HTERT RPE-1 (cell line): ENCODE data around the gene ARHGEF10L.

Experiments
- in situ Hi-C: fragments of 300-500 bp; cut with MboI; formaldehyde crosslinking; loops from 4 replicates; pipeline ENCODE4 v1.14.3; 2020; ENCODE audit warnings: low sequenced_read_pairs

Gene ARHGEF10L

GRCh38 chr1:17568014-17568900 is 28.8 kb downstream of the ARHGEF10L start:
- in situ Hi-C loops: no loop called here

DNA sequence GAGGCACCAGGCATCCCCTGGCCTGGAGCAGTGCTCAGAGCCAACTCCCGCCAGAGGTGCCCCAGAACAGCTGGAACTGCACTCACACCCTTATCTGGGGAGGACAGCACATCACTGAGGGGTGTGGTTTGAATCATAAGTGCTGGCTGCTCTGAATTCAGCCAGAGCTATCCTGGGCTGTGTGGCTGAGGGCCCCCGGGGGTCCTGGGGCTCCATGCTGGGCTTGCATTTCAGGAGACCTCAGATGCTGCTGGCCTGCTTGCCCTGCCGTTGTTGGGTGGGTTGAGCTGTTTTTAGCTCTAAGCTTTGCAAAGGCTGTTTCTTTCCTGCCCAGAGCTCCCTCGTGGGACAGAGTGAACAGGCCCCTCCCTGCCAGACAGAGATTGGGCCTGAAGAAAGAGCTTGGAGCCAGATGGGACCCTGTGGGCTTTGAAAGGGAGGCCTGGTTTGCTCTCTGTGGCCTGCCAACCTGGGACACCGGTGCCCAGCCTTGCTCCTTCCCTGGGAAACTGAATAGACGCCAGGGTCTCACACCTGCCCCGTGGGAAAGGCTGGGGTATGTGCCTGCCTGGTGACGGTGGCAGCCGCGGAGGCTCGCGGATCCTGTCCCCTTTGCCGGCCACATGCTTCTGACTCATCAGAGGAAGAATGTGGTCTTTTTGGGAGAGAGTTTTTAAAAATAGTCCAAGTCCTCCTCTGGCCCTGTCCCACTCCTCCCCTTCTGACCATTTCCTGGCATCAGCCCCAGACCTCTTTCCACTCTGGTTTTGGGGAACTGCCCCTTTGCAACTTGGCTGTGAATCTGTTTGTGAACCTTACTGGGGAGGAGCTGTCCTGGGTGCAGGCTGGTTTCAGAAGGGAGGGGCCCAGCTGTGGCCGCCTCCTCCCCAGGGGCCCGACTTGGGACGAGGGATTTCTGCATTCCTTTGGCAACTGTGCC is 30.0 kb downstream of the ARHGEF10L start:
- in situ Hi-C loops: no loop called here

- in situ Hi-C loops: no loop called here
Observed at GRCh38 chr1:17570228-17570627, 30.7 kb downstream of the ARHGEF10L start.

GRCh38 chr1:17572264-17572985 is 32.9 kb downstream of the ARHGEF10L start:
- in situ Hi-C loops: no loop called here

GRCh38 chr1:17573518-17574041 is 34.1 kb downstream of the ARHGEF10L start:
- in situ Hi-C loops: no loop called here

DNA sequence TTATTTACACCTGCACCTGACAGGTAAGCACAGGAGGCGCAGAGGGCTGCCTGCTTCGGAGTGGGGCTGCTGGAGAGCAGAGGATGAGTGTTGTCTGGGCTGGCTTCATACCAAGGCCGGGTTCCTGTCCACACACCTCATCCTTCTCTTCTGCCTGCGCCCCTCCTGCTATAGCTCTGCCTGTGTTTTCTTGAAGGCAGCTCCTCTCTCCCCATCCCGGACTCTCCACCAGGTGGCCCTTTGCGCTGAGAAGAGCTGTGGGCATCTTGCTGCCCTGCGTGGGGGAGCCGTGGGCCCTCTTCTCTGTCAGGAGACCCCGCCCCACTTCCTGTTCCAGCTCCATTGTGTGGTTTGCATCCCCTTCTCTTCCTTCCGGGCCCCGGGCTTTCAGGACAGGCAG is 35.0 kb downstream of the ARHGEF10L start:
- in situ Hi-C loops: no loop called here

DNA sequence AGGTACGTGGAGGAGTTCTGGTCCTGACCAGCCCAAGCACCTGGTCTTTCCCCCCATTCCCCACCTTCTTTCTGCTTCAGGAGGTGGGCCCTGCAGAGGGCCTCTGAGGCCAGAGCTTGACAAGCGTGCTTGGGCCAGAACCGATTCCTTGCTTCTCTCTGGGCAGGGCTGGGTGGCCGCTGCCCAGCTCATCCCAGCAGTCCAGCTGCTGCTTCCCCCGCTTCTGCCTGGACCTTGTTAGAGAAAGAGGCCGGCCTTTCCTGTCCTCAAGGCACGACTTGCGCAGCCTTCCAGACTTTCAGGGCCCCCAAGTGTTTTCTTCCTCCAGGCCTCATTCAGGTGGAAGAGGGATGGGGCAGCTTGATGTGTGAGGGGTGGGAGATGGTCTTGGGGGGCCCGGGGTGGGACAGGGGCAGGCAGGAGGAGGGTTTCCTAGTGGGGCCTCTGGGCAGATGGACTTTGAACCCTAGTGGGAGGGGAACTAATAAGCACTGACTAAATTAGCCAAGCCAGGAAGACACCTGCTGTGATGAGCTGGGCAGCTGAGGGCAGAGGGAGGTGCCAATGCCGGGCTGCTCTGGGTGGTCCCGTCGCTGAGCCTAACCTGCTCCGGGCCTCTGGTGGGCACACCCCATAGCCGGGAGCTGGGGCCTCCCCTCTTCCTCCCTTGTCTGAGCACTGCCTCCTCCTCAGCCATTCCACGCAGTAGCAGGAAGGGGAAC is 36.5 kb downstream of the ARHGEF10L start:
- in situ Hi-C loops: no loop called here

GRCh38 chr1:17576519-17576853 is 37.0 kb downstream of the ARHGEF10L start:
- in situ Hi-C loops: no loop called here

DNA sequence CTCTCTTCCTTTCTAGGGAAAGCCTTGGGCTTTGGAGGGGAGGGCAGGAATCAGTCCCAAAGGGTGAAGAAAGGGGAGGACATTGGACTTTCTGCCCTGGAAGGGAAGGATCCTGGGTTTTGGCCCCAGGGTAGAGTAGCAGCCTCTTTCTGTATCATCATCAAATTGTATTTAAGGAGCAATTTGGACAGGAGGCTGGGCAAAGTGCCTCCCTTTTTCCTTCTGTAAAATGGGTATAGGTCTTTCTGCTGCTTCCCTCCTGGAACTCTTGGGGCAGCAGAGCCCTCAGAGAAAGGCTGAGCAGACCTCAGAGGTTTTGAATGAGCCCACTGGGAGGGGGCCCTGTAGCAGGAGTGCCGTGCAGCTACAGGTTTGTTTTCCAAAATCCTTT is 38.4 kb downstream of the ARHGEF10L start:
- in situ Hi-C loops: no loop called here

DNA sequence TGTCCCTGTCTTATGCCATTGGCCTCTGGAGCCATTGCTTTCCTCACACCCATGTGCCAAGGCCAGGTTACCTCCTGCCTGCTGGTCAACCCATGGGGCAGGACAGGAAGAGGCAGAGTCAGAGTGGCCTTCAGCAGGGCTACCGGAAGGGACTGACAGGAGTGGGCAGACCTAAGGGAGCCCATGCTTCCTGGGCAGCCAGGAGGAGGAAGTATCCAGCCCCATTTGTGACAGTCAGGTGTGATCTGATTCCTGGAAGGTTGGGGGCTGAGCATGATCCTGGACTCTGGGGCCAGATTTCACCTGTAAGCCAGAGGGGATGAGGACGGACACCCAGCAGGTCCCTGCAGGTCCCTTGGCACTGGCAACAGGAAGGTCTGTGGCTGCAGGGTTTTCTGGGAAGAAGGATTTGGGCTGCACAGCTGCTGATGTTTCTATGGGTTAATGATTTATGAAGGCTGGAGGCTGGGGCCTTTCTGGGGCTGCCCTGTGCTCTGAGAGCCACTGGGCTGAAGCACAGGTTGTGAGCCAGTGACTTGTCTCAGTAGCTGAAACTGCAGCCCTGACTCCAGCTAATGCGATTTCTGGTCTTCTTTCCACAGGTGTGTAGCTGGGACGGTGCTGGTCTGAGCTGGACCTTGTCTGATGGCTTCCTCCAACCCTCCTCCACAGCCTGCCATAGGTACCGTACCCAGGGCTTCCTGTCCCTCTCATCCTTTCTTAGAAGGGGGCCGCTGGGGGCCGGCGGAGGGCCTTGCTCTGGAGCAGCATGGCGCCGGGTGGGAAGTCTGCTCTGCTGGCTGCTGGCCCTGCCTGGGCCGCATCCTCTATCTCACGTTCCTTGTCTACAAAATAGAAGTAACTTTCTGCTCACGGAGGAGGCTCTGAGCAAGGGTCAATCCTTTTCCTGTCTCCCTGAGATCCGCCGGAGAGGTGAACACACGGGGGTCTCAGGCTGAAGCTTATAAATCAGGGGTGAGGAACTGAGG is 40.7 kb downstream of the ARHGEF10L start:
- in situ Hi-C loops: no loop called here

DNA sequence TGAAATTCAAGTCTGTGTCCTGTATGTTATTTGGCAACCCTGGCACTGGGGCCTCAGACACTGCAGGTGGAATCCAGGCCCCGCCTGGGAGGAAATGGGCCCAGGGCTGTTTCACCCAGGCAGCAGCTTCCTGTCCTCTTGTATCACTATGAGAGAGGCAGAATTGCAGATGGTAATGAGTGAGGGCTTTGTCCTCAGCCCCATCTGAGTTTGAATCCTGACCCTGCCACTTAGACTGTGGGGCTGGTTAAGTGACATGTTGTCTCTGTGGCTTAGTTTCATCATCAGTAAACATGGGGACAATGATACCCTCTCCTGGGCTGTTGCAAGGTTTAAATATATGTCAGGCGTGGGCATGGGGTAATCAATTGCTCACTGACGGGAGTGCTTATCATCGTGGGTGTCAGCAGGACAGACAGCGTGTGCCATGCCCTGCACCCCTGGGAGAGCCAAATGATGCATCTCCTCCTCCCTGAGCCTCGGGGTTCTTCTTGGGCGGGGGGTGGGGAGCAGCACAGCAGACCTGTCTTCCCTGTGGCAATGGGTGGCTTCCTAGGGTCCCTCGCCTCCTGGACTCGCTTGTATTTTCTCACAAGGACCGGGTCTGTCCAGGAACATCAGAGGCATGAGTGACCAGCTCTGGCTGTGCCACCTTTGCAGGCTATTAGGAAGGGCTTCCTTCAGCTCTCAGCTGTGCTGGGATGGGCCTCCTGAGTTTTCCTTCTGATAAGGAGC is 42.1 kb downstream of the ARHGEF10L start:
- in situ Hi-C loops: no loop called here

GRCh38 chr1:17582124-17582774 is 42.8 kb downstream of the ARHGEF10L start:
- in situ Hi-C loops: no loop called here

DNA sequence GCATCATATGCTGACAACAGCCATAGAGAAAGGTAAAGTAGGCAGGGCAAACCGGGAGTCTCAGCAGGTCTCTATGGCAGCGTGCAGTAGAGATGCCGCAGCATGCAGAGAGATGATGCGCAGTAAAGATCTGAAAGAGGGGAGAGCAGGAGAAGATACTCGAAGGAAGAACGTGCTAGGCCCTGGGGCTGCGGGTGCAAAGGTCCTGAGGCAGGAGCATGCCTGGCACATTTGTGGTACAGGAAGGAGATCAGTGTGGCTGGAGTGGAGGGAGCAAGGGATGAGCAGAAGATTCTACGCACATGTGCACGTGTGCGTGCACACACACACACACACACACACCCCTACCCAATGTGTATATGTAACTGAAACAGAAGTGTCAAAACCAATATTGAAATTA is 45.0 kb downstream of the ARHGEF10L start:
- in situ Hi-C loops: no loop called here

DNA sequence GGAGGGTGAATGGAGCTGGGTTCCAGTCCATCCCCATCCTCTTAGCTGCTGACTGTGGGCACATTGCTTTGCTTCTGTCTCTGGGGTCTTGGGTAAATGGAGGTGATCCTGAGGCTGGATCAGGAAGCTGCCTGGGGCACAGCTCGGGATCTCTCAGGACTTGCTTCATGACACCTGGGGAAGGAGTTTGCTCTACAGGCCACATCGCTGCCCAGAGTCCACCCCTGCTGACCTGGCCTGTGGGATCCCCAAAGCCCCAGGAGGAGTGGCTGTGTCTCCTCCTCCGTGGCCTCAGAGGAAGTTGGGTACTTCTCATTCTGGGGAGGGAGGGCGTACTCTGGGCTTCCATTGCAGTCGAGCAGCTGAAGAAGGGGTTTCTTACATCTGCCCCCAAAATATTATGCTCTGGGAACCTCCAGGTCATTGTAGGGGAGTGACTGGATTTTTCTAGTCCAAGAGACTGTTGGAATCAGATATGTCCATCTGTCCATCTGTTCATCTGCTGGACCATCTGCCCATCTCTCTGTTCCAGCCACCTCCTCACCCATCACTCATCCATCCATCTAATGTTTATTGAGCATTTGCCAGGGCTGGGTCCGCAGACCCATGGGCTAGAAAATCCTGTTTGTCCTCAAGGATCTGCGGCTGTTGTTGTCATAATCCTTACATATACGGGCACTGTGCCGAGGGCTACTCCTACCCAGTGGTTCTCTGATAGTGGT is 45.9 kb downstream of the ARHGEF10L start:
- in situ Hi-C loops: no loop called here

- in situ Hi-C loops: no loop called here
Observed at GRCh38 chr1:17586172-17586964, 46.9 kb downstream of the ARHGEF10L start.

GRCh38 chr1:17587693-17588047 is 48.2 kb downstream of the ARHGEF10L start:
- in situ Hi-C loops: no loop called here
